Activated CD4-positive, alpha-beta memory T cell treated with anti-CD3 and anti-CD28 coated beads for 36 hours (primary cell): ENCODE measurements around the gene RPTOR. TPM values are rescaled to one million over a fixed set of nuclear protein-coding genes. Genes with fewer than 3 reads are reported as not detected.

Experiments used
- CTCF ChIA-PET: fragments of 350-600 bp; sonication (Branson Sonifier 250); formaldehyde crosslinking; loops from one replicate; lab custom pipeline; 2021; ENCODE audit warnings: antibody characterized with exemption, inconsistent platforms; lab: Charles Lee
- POLR2A ChIA-PET: fragments of 350-600 bp; sonication (Branson Sonifier 250); formaldehyde crosslinking; loops from one replicate; lab custom pipeline; 2021; ENCODE audit warnings: antibody characterized with exemption; lab: Charles Lee
- DNase-seq: peaks from one replicate; pipeline ENCODE4 v3.0.0-alpha.2; 2020
- H3K27ac Mint-ChIP-seq: one replicate; pipeline ENCODE4 v1.8.0; 2021; ENCODE audit warnings: mixed read lengths
- H3K27me3 Mint-ChIP-seq: one replicate; pipeline ENCODE4 v1.8.0; 2021; ENCODE audit warnings: mixed read lengths
- H3K36me3 Mint-ChIP-seq: one replicate; pipeline ENCODE4 v1.8.0; 2021; ENCODE audit warnings: mixed read lengths
- H3K4me1 Mint-ChIP-seq: one replicate; pipeline ENCODE4 v1.8.0; 2021; ENCODE audit warnings: low read depth, mixed read lengths
- H3K4me3 Mint-ChIP-seq: one replicate; pipeline ENCODE4 v1.8.0; 2021; ENCODE audit warnings: mild to moderate bottlenecking, mixed read lengths
- H3K9me3 Mint-ChIP-seq: one replicate; pipeline ENCODE4 v1.8.0; 2021; ENCODE audit warnings: mixed read lengths
- intact Hi-C: fragments of 100-400 bp; cut with micrococcal nuclease; formaldehyde crosslinking; loops from one replicate; pipeline ENCODE4 v1.15.1; 2023
- total RNA-seq, 2 experiments: library from RNA; stranded (reverse); gene quantifications; one replicate each; pipeline ENCODE4 v1.2.3, GENCODE V29; 2021

RPTOR gene
- total RNA-seq, 2 experiments from 2014 or later = 41.5 to 47.9 TPM

GRCh38 chr17:80902963-80903611 is 358.4 kb downstream of the RPTOR start:
- Mint-ChIP-seq H3K4me3 (no peak overlapping the region), H3K36me3 (peaks cover 32% of the 10 kb centered on the region), H3K27me3 (no peaks in the 10 kb centered on the region), H3K27ac (no peak overlapping the region), H3K9me3 (no peaks in the 10 kb centered on the region), H3K4me1 (peaks cover 33% of the 10 kb centered on the region)
- no peak for DNase-seq
- POLR2A ChIA-PET = no interaction called here
- intact Hi-C loops = no loop called here
- CTCF ChIA-PET = no interaction called here

GRCh38 chr17:80904036-80904753 is 359.6 kb downstream of the RPTOR start:
- ChIA-PET POLR2A (no interaction called here), CTCF (no interaction called here)
- H3K27ac Mint-ChIP-seq = no peak overlapping the region
- H3K27me3 Mint-ChIP-seq = no peaks in the 10 kb centered on the region
- H3K36me3 Mint-ChIP-seq = peaks cover 27% of the 10 kb centered on the region
- H3K9me3 Mint-ChIP-seq = no peaks in the 10 kb centered on the region
- peaks cover 27% of the 10 kb centered on the region for H3K4me1 Mint-ChIP-seq
- intact Hi-C loops = no loop called here
- H3K4me3 Mint-ChIP-seq = no peak overlapping the region
- no peak for DNase-seq

- peaks cover 33% of the 10 kb centered on the region for H3K36me3 Mint-ChIP-seq
- ChIA-PET POLR2A (no interaction called here), CTCF (interaction anchor here (0.7 to 1.4 kb wide), 2 partner anchors 19 to 545 kb away, joined by 3 to 4 read pairs; no protein-coding TSS in a partner anchor)
- H3K27ac Mint-ChIP-seq = no peak overlapping the region
- no peak for DNase-seq
- no peaks in the 10 kb centered on the region for H3K27me3 Mint-ChIP-seq
- H3K9me3 Mint-ChIP-seq = no peaks in the 10 kb centered on the region
- H3K4me3 Mint-ChIP-seq = no peak overlapping the region
- intact Hi-C loops = no loop called here
- peaks cover 15% of the 10 kb centered on the region for H3K4me1 Mint-ChIP-seq
Measured at GRCh38 chr17:80905586-80906230, 361.1 kb downstream of the RPTOR start.

DNA sequence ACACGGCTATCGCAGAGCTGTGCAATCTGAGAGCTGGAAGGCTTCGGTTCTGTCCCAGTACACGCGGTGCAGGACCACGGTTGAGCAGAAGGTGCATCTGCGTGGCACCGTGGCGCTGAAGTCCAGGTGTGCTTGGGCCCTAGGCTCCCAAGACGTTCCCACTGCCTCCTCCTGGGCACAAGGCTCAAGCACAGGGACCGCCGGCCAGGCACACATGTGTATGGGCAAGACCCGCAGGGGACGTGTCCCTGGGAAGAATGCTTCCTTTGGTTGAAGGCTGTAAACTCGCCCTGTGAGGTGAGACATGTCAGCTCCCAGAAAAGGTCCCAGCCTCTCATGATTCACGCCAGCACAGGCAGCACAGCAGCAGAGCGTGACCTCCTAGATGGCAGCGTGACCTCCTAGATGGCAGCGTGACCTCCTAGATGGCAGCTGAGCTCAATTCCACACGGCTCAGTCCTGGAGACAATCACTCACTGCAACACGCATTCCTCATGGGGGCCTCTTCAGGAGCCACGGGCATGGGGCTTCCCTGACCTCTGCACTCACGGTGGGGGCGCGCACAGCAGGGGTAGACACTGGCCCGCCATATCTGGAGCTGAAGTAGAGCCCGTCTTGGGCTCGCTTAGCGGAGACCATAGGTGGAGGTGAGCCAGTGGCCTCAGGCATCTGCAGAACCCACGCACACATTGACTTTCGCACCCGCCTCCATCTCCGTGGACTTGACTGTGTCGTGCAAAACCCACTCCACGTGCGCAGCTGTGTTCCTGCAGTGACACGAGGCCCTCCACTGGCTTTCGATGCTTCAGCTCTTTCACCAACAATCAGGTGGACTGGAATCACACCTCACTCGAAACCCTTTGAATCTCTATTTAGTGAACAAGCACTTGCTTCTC is 362.0 kb downstream of the RPTOR start:
- DNase-seq = no peak
- Mint-ChIP-seq H3K4me3 (no peak overlapping the region), H3K27ac (no peak overlapping the region), H3K27me3 (no peaks in the 10 kb centered on the region), H3K4me1 (peaks cover 6% of the 10 kb centered on the region), H3K36me3 (peaks cover 31% of the 10 kb centered on the region), H3K9me3 (no peaks in the 10 kb centered on the region)
- ChIA-PET POLR2A (no interaction called here), CTCF (interaction anchor here (1.4 kb wide), 1 partner anchor 20 kb away, joined by 3 read pairs; no protein-coding TSS in a partner anchor)
- intact Hi-C loops = no loop called here

DNA sequence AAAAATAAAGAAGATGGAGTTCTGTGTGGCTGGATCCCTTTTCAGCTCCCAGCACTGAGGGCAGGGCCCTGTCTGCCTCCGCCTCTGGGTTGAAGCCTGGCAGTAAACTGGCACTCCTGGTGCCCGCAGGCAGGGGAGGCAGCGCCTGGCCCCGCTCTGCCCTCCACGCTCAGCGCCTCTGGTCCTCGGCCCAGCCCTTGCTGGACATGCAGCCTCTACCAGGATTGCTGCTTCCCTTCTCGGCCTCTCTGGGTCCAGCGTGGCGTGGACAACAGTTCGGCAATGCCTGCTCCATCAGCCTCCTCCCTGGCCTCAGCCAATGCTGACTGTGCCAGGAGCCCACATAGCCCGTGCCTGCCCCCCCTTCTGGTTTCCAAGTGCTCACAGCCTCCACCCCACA is 362.6 kb downstream of the RPTOR start:
- Mint-ChIP-seq H3K4me3 (no peak overlapping the region), H3K27ac (no peak overlapping the region), H3K9me3 (no peaks in the 10 kb centered on the region), H3K4me1 (no peaks in the 10 kb centered on the region), H3K36me3 (peaks cover 27% of the 10 kb centered on the region), H3K27me3 (no peaks in the 10 kb centered on the region)
- CTCF ChIA-PET = no interaction called here
- intact Hi-C loops = no loop called here
- no peak for DNase-seq
- POLR2A ChIA-PET = no interaction called here

DNA sequence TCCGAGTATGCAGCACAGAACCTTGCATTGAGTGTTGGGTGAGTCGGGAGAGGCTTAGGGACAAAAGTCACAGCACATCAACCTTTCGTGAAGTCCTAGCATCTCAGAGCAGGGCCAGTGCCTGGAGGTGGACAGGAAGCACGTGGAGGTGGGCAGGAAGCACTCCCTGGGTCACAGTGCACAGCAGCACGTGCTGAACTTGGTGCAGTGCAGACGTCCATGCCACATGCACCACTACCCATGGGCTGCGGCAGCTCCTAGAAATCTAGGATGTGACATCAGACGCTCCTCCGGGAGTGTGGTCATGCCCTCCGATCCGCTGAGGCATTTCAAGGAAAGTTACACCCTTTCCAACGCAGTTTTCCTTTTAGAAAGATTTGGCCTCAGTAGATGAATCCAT is 363.6 kb downstream of the RPTOR start:
- no peak for DNase-seq
- no peak overlapping the region for H3K4me3 Mint-ChIP-seq

GRCh38 chr17:80908776-80909175 is 364.1 kb downstream of the RPTOR start:
- ChIA-PET CTCF (interaction anchor here (1.1 to 2.2 kb wide), 2 partner anchors 10 to 76 kb away, joined by 3 to 11 read pairs; no protein-coding TSS in a partner anchor), POLR2A (no interaction called here)
- DNase-seq = no peak
- peaks cover 28% of the 10 kb centered on the region for H3K36me3 Mint-ChIP-seq
- H3K4me3 Mint-ChIP-seq = no peak overlapping the region
- no peaks in the 10 kb centered on the region for H3K4me1 Mint-ChIP-seq
- intact Hi-C loops = no loop called here
- no peaks in the 10 kb centered on the region for H3K9me3 Mint-ChIP-seq
- no peaks in the 10 kb centered on the region for H3K27me3 Mint-ChIP-seq
- H3K27ac Mint-ChIP-seq = no peak overlapping the region

More for the DNA sequence above, 363.6 kb downstream of the RPTOR start:
- POLR2A ChIA-PET = no interaction called here
- H3K9me3 Mint-ChIP-seq = no peaks in the 10 kb centered on the region
- intact Hi-C loops = no loop called here
- H3K27ac Mint-ChIP-seq = no peak overlapping the region
- peaks cover 25% of the 10 kb centered on the region for H3K36me3 Mint-ChIP-seq
- CTCF ChIA-PET = interaction anchor here (2.2 kb wide), 1 partner anchor 9 kb away, joined by 11 read pairs; no protein-coding TSS in a partner anchor
- H3K27me3 Mint-ChIP-seq = no peaks in the 10 kb centered on the region
- H3K4me1 Mint-ChIP-seq = no peaks in the 10 kb centered on the region

DNA sequence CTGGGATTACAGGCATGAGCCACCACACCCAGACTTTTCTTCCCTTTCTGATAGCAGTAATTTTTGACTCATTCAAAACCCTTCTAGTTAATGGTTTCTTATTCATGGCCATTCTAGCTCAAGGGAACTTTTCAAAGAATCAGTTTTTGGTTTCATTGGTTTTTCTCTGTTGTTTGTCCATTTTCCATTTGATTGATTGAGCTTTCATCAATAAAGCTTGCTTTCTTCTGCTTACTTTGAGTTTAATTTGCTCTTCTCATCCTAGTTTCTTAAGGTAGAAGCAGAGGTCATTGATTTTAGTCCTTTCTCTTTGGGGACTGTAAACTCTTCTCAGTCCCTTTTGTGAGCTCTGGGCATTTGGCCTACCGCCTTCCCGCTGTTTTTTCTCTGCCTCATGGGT is 365.0 kb downstream of the RPTOR start:
- no peak for DNase-seq
- CTCF ChIA-PET = interaction anchor here (1.1 to 2.2 kb wide), 2 partner anchors 11 to 77 kb away, joined by 3 to 11 read pairs; no protein-coding TSS in a partner anchor
- POLR2A ChIA-PET = no interaction called here
- intact Hi-C loops = no loop called here
- Mint-ChIP-seq H3K9me3 (no peaks in the 10 kb centered on the region), H3K27ac (no peak overlapping the region), H3K4me3 (no peak overlapping the region), H3K4me1 (no peaks in the 10 kb centered on the region), H3K27me3 (no peaks in the 10 kb centered on the region), H3K36me3 (peaks cover 26% of the 10 kb centered on the region)

GRCh38 chr17:80910043-80910442 is 365.4 kb downstream of the RPTOR start:
- H3K4me3 Mint-ChIP-seq = no peak overlapping the region
- DNase-seq = no peak
- H3K4me1 Mint-ChIP-seq = no peaks in the 10 kb centered on the region
- H3K27ac Mint-ChIP-seq = no peak overlapping the region
- H3K9me3 Mint-ChIP-seq = no peaks in the 10 kb centered on the region
- intact Hi-C loops = no loop called here
- ChIA-PET POLR2A (interaction anchor here (0.6 kb wide), 1 partner anchor 130 kb away, joined by 4 read pairs; no protein-coding TSS in a partner anchor), CTCF (interaction anchor here (2.2 kb wide), 1 partner anchor 11 kb away, joined by 11 read pairs; no protein-coding TSS in a partner anchor)
- no peaks in the 10 kb centered on the region for H3K27me3 Mint-ChIP-seq
- H3K36me3 Mint-ChIP-seq = peaks cover 26% of the 10 kb centered on the region

GRCh38 chr17:80912476-80912875 is 367.8 kb downstream of the RPTOR start:
- POLR2A ChIA-PET = no interaction called here

DNA sequence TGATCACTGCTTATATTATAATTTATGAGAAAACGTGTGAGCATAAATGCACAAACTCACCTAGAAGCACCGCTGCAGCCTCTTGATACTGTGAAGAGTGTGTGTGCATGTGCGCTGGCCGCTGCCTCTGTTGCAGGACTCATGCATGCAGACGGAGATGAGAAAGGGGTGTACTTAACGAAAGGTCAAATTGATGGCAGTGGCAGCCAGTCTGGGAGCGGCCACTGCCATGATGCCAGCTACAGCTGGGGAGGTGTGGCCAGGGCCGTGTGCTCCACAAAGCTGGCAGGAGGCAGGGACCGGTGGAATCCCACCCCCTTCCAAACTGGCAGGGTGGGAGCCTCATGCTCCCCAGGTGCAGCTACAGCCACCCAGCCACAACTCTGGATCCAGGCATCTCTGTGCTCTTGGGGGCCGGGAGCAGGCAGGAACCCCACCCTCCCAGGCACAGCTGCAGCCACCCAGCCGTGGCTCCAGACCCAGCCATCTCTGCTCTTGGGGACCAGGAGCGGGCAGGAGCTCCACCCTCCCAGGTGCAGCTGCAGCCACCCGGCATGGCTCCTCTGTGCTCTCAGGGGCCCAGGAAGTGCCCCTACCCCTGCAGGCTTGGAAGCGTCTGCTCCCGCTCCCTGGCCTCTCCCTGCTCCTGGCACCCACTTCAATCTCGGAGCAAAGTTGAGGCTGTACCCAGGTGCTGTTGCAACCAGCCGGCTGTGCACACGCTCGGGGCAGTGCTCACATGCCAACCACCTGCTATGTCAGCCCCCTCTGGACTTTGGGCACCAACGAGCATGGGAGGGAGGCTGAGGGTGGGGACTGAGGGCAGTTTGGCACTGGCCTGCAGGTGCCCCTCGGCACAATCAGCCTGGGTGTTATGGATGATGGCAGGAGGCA is 369.5 kb downstream of the RPTOR start:
- Mint-ChIP-seq H3K9me3 (no peaks in the 10 kb centered on the region), H3K27me3 (no peaks in the 10 kb centered on the region), H3K36me3 (peaks cover 35% of the 10 kb centered on the region), H3K4me1 (no peaks in the 10 kb centered on the region), H3K27ac (no peak overlapping the region), H3K4me3 (no peak overlapping the region)
- ChIA-PET CTCF (no interaction called here), POLR2A (no interaction called here)
- no peak for DNase-seq
- intact Hi-C loops = no loop called here

More at GRCh38 chr17:80912476-80912875, 367.8 kb downstream of the RPTOR start:
- H3K9me3 Mint-ChIP-seq = no peaks in the 10 kb centered on the region
- no peaks in the 10 kb centered on the region for H3K4me1 Mint-ChIP-seq
- H3K27me3 Mint-ChIP-seq = no peaks in the 10 kb centered on the region
- no peak for DNase-seq
- H3K4me3 Mint-ChIP-seq = no peak overlapping the region
- CTCF ChIA-PET = interaction anchor here (1.3 kb wide), 1 partner anchor 13 kb away, joined by 3 read pairs; no protein-coding TSS in a partner anchor
- H3K27ac Mint-ChIP-seq = no peak overlapping the region
- peaks cover 32% of the 10 kb centered on the region for H3K36me3 Mint-ChIP-seq
- intact Hi-C loops = no loop called here
